HuH-7 (cell line): ENCODE results near the gene CCDC92.

ENCODE experiments used
- DNase-seq: peaks from one replicate; pipeline ENCODE4 v3.0.0; 2011; ENCODE audit warnings: low spot score

Gene CCDC92

GRCh38 chr12:123888989-123889388 is 83.6 kb downstream of the CCDC92 start:
- no peak for DNase-seq

- no peak for DNase-seq
These were observed 85.6 kb downstream of the CCDC92 start for GRCh38 chr12:123886931-123887582.

- DNase-seq = no peak
These were observed 86.4 kb downstream of the CCDC92 start for GRCh38 chr12:123886258-123886657.
